ENCODE results near the gene MRTFA.
"Not testable (repeated sequence)": the region's sequence is repeated elsewhere in the genome, so short reads cannot be mapped to it uniquely, and the experiment has no call there.

MRTFA gene

GRCh38 chr22:40544758-40545157 is 91.8 kb downstream of the MRTFA start:
- DNase-seq: no peak

GRCh38 chr22:40542821-40543540 is 93.5 kb downstream of the MRTFA start:
- DNase-seq: no peak

GRCh38 chr22:40541300-40541699 is 95.2 kb downstream of the MRTFA start:
- no peak for DNase-seq

- no peak for DNase-seq
These were observed 96.3 kb downstream of the MRTFA start for GRCh38 chr22:40540265-40540664.

GRCh38 chr22:40536149-40536548 is 100.4 kb downstream of the MRTFA start:
- not testable (repeated sequence) for DNase-seq

- DNase-seq: no peak
These were observed 100.9 kb downstream of the MRTFA start for GRCh38 chr22:40535642-40536041.

GRCh38 chr22:40535189-40535512 is 101.4 kb downstream of the MRTFA start:
- DNase-seq: no peak

GRCh38 chr22:40534379-40535188 is 101.9 kb downstream of the MRTFA start:
- peak; percentile 5 for DNase-seq

- DNase-seq: peak; percentile 88
These were observed 102.7 kb downstream of the MRTFA start for GRCh38 chr22:40533712-40534378.

- DNase-seq: peak; percentile 4
These were observed 104.3 kb downstream of the MRTFA start for GRCh38 chr22:40531951-40532900.

GRCh38 chr22:40530391-40530790 is 106.1 kb downstream of the MRTFA start:
- not testable (repeated sequence) for DNase-seq

- no peak for DNase-seq
These were observed 106.7 kb downstream of the MRTFA start for GRCh38 chr22:40529821-40530220.

- no peak for DNase-seq
These were observed 109.6 kb downstream of the MRTFA start for GRCh38 chr22:40526960-40527359.

- peak; percentile 77 for DNase-seq
These were observed 111.2 kb downstream of the MRTFA start for GRCh38 chr22:40525250-40525884.

GRCh38 chr22:40524392-40525249 is 111.9 kb downstream of the MRTFA start:
- peak; percentile 11 for DNase-seq

- no peak for DNase-seq
These were observed 114.4 kb downstream of the MRTFA start for GRCh38 chr22:40522141-40522540.

GRCh38 chr22:40521046-40521445 is 115.5 kb downstream of the MRTFA start:
- no peak for DNase-seq

GRCh38 chr22:40520562-40520961 is 116.0 kb downstream of the MRTFA start:
- DNase-seq: no peak

GRCh38 chr22:40519948-40520331 is 116.6 kb downstream of the MRTFA start:
- DNase-seq: no peak

GRCh38 chr22:40519284-40519947 is 117.1 kb downstream of the MRTFA start:
- DNase-seq: peak; percentile 68

GRCh38 chr22:40518840-40519239 is 117.7 kb downstream of the MRTFA start:
- peak; percentile 18 for DNase-seq

Data from CD4-positive, alpha-beta T cell treated with Interleukin-17A for 1 hour (primary cell).